Measurements from ENCODE around the gene FAM72A.
"Not testable (repeated sequence)": the region's sequence is repeated elsewhere in the genome, so short reads cannot be mapped to it uniquely, and the experiment has no call there.

Gene FAM72A

GRCh38 chr1:206215600-206216392 is 13.2 kb upstream of the FAM72A start:
- not testable (repeated sequence) for DNase-seq

DNA sequence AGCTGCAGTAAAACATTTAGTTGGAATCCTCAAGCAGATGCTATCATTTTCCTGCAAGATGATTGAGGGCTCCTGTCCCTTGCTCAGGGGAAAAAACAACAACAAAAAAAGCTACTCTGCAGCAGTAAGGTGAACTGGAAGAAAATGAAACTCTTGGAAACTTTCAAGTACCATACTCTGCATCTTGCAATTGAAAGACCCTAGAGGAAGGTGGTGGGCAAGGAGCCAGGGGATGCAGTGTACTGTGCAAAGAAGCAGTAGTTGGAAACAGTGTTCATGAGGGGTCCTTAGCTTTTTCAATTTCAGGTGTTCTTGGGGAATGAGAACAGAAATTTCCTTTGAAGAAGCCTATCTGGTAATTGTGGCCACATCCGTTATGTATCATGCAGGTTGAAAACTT is 8.2 kb upstream of the FAM72A start:
- not testable (repeated sequence) for DNase-seq

DNA sequence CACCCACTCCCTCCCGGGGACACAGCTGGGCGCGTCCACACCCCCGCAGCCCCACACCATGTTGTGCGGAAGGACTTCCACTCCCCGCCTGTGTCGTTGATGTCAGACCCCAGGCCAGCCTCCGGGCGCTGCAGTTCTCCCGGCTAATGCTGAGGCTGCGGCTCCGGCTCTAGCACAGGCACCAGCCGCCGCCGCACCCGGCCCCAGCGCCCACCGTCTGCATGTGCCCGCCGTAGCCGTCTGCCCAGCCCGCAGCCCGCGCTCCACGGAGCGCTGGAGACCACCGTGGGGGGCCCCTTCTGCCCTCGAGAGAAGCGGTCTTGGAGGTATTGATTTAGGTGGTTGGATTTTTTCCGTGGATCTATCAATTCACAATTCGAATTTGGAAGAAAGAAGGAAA is 2.9 kb upstream of the FAM72A start:
- DNase-seq, result not testable (repeated sequence)

- DNase-seq, result not testable (repeated sequence)
Observed at GRCh38 chr1:206204871-206205270, 2.2 kb upstream of the FAM72A start.

- DNase-seq, result not testable (repeated sequence)
Observed at GRCh38 chr1:206204159-206204511, 1.5 kb upstream of the FAM72A start.

DNA sequence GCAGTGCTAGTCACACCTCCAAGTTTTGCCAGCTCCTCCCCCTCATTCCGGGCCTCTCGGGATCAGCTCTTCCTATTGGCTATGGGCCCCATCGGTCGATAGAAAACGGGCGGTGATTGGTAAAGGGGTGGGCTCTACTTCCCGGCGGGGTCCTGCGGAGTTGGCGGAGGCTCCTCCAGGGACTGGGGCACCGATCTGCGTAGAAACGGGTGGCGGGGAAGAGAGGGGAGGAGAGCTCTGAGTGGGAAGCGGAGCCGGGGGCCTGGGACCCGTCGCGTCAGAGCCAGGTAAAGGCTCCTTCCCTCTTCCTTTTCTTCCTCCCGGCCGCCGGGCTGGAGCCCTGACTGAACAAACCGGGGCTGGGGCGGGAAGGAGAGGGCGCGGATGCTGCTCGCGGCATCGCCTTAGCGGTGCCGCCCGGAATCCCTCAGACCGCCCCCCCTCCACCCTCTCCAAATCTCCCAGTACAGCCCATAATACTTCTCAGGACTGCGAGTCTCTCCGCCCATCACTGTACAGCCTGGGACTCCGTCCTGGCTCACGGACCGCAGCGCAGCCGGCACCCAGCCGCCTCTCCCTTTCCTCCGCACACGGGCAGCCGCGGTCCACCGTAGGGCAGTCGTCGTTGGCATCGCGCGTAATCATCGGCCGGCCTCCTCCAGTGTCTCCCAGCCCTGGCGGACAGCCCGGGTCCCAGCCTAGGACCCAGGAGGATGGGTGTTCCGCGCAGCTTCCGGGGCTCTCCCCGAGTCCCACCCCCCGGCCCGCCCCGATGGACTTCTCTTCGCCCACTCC is 922 bp upstream of the FAM72A start, which contains the start of gene SRGAP2:
Gene SRGAP2 (plus strand): TSS at position 178 of the 795 bp plus-strand sequence. CDS start 2,430 bp downstream, outside the sequence.
- not testable (repeated sequence) for DNase-seq

GRCh38 chr1:206196748-206197424 is 5.8 kb downstream of the FAM72A start:
- not testable (repeated sequence) for DNase-seq

GRCh38 chr1:206195182-206195581 is 7.5 kb downstream of the FAM72A start:
- not testable (repeated sequence) for DNase-seq

- not testable (repeated sequence) for DNase-seq
Observed at GRCh38 chr1:206186826-206187225, 15.8 kb downstream of the FAM72A start.

DNA sequence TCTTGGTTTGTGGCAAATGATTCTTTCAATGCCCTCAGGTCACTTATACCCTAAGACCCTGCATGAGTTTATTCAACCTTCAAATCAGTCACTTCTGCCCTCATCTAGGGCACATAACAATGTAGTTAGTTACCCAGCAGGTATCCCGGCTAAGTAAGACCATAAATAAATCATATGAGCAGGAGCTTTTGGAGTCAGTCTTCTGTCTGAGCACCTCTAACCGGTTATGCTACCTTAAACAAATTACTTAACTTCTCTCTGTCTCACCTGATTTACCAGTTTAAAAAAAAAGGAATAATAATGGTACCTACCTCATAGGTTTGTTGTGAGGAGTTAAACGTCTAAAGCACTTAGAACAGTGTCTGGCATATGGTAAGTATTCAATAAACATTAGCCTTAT is 16.9 kb downstream of the FAM72A start:
- DNase-seq, result not testable (repeated sequence)

GRCh38 chr1:206183788-206184187 is 18.9 kb downstream of the FAM72A start:
- DNase-seq, result not testable (repeated sequence)

GRCh38 chr1:206182368-206183317 is 20.0 kb downstream of the FAM72A start:
- not testable (repeated sequence) for DNase-seq

DNA sequence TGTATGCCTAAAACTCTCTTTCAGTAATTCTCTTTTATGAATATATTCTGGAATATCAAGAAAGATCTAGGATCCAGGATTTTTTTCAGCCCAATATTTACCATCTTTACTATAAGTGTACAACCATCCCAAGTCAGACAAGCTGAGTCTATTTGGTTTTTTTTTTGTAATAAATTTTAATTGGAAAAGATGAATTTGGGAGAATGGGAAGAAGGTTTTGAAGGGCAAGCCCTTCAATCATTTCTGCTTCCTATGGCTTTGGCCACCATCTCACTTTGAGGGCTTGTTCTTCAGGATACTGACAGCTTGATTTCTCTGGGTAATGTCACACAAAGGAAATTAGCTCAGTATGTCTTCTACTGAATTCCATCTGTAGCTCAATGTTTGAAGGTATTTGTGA is 23.0 kb downstream of the FAM72A start:
- not testable (repeated sequence) for DNase-seq

DNA sequence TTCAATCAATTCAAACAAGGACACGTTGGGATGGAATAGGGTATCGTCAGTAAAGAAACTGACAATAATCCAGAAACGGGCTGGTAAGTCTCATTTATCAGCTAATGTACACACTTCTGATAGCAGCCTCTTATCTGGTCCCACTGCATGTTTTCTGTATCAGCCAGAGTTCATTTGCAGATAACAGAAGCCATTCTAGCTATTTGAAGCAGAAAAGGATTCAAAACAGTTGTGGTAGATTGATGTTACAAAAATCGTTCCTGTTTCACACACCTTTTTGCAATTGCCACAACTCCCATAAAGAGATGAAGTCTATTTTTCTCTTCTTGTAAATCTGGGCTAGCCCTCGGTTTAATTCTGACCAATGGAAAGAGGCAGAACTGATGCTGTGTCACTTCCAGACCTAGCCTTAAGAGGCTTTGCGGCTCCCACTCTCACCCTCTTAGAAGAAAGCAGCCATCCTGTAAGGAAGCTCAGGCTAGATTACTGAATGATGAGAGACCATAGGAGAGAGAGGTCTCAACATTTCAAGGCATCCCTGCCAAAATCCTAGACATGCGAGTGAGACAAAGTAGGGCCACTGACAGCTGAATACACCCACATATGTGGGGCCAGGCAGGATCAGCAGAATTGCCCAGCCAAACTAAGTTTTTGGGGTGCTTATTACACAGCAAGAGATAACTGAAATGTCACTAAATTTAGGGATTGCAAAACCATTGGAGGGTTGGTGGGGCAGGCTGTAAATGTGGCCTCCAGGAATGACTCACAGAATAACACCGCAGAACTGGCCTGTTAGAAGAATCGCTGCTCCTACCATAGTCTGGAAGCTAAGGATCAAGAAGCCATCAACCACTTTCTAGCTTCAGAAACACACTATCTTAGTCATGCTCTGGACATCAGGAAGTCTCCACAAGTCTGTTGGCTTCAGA is 24.3 kb downstream of the FAM72A start:
- DNase-seq, result not testable (repeated sequence)

DNA sequence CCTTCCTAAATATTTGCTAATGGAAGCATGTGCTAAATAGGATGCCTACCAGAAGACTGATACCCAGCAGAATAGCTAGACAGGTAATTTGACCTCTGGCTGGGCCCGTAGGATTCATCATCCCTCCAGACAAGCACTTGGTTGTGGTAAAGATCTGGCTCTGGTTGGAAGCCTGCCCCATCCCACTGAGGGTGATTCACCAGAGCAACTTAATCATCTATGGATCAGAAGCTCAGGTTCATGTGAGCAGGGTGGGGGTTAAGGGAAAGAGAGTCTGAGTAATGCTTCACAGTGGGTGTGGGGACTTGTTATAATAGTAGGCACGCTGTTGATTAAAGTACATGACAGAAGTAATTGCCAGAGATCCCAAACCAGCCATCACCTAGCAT is 26.5 kb downstream of the FAM72A start:
- not testable (repeated sequence) for DNase-seq

GRCh38 chr1:206175459-206176113 is 27.1 kb downstream of the FAM72A start:
- not testable (repeated sequence) for DNase-seq

DNA sequence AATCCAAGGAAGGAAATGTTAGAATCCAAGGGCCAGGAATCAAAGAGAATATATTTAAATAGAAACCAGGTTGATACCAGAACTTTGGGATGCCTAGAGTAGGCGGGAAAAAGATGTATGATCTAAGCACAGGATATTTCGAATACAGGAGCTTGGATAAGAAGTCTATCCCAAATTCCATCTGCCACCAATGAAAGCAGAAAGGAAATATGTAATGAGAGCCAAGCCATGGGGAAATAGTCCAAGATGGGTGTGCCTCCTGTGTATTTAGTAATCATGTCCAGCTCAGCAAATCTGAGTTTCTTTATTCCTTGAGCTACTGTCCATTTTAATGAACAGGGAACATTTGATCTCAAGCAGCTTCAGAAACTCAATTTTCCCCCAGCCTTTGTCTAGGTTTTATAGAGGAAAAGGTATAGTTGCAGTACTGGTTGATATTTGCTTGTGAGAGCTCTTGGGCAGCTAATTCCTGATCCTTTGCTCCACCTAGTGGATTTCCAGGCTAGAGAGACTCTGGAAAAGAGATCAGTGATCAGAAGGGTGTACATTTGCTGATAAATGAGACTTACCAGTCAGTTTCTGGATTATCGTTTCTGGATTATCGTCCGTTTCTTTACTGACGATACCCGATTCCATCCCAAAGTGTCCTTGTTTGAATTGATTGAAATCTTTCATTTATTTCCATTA is 28.3 kb downstream of the FAM72A start:
- DNase-seq, result not testable (repeated sequence)

DNA sequence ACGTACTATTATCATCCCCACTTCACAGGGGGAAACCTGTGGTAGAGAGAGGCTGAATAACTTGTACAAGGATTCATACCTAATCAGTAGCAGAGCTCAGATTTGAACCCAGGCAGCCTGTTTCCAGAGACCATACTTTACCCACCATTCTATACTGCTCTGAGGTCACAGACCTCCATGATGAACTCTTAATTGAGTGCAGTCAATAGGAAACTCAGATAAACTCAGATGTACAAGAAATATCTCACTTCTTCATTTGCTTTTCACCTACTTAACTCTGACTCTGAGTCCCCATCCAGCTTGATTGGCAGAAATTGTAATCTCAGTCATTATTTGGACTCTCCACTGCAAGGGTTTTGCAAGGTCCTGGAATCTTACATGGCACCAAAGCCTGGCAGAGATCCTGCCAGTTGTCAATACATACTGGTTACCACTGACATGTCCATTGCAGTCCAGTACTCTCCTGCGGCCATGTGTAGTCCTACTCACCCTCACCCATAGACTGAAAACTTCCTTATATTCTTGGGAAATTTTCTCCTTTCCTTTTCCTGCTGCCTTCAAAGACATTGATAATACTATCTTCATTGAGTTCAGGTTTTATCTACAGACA is 29.4 kb downstream of the FAM72A start:
- not testable (repeated sequence) for DNase-seq

GRCh38 chr1:206169794-206170193 is 32.8 kb downstream of the FAM72A start:
- DNase-seq, result not testable (repeated sequence)
